GM19468 (cell line): Measurements from ENCODE around the gene CENPT.

Experiments
- ATAC-seq: cut with Tn5 transposase; IDR thresholded peaks from one replicate; pipeline ENCODE4 v1.9.1; 2021; ENCODE audit warnings: mild to moderate bottlenecking, moderate library complexity, moderate number of reproducible peaks; ENCODE audit not compliant: unreplicated experiment; ENCODE audit errors: extremely low read depth

Gene CENPT

GRCh38 chr16:67847064-67847861 is at the start of gene CENPT:
CENPT (minus strand) TSS chr16:67847693; CDS start chr16:67833859, 13,834 bp downstream.
- peak; percentile 8 for ATAC-seq

- no peak for ATAC-seq
Observed at GRCh38 chr16:67897231-67897630, 49.7 kb upstream of the CENPT start.

- ATAC-seq = no peak
Observed at GRCh38 chr16:67893743-67894399, 46.4 kb upstream of the CENPT start.

- peak; percentile 60 for ATAC-seq
Observed at GRCh38 chr16:67892899-67893742, 45.6 kb upstream of the CENPT start, which contains the start of gene PSKH1. PSKH1 (plus strand) TSS chr16:67893254; CDS start chr16:67908750, 15,496 bp downstream.

- ATAC-seq = no peak
Observed at GRCh38 chr16:67892375-67892774, 44.9 kb upstream of the CENPT start.

- ATAC-seq = no peak
Observed at GRCh38 chr16:67888331-67888730, 40.8 kb upstream of the CENPT start.

- ATAC-seq = no peak
Observed at GRCh38 chr16:67886387-67886786, 38.9 kb upstream of the CENPT start.

GRCh38 chr16:67885976-67886375 is 38.5 kb upstream of the CENPT start:
- no peak for ATAC-seq

GRCh38 chr16:67885545-67885944 is 38.1 kb upstream of the CENPT start:
- ATAC-seq = no peak

- ATAC-seq = no peak
Observed at GRCh38 chr16:67884684-67885083, 37.2 kb upstream of the CENPT start, which contains the start of gene NRN1L. NRN1L (plus strand) TSS chr16:67884885; CDS start chr16:67884904, 19 bp downstream.

- ATAC-seq = no peak
Observed at GRCh38 chr16:67883872-67884261, 36.4 kb upstream of the CENPT start.

GRCh38 chr16:67883146-67883871 is 35.8 kb upstream of the CENPT start:
- no peak for ATAC-seq

GRCh38 chr16:67882374-67883145 is 35.1 kb upstream of the CENPT start:
- no peak for ATAC-seq

GRCh38 chr16:67881621-67882161 is 34.2 kb upstream of the CENPT start:
- no peak for ATAC-seq

GRCh38 chr16:67880584-67880983 is 33.1 kb upstream of the CENPT start:
- no peak for ATAC-seq

GRCh38 chr16:67879936-67880335 is 32.4 kb upstream of the CENPT start:
- ATAC-seq = no peak

GRCh38 chr16:67879462-67879861 is 32.0 kb upstream of the CENPT start:
- no peak for ATAC-seq

GRCh38 chr16:67878846-67879245 is 31.4 kb upstream of the CENPT start:
- no peak for ATAC-seq

- ATAC-seq = no peak
Observed at GRCh38 chr16:67878232-67878631, 30.7 kb upstream of the CENPT start.
